Adrenal gland (tissue), 12 donors: ENCODE data around the gene PRPF8. TPM values are rescaled to one million over a fixed set of nuclear protein-coding genes. Genes with fewer than 3 reads are reported as not detected.

ENCODE experiments used
- DNase-seq, 7 donors: peaks; one replicate each; pipeline ENCODE4 v3.0.0-alpha.2; 2019 to 2020
- H3K27ac ChIP-seq, 5 donors: fragments of 200-600 bp; sonication (generic) in 4 of 5; 1 replicate in 3 of 5; 2 replicates in 2 of 5; pipeline versions ENCODE4 v1.5.1 to v1.8.0; 2016 to 2020; ENCODE audit warnings: mild to moderate bottlenecking in 1 of 5
- H3K27me3 ChIP-seq: fragments of 200-600 bp; 2 replicates; pipeline ENCODE4 v1.8.0; 2021
- H3K36me3 ChIP-seq, 2 donors: fragments of 200-600 bp; replicated peaks in 1 of 2; 1 replicate in 1 of 2; 2 replicates in 1 of 2; pipeline versions ENCODE4 v1.5.1 to v1.8.0; 2018 to 2022
- H3K4me1 ChIP-seq, 2 donors: fragments of 200-600 bp; replicated peaks in 1 of 2; 1 replicate in 1 of 2; 2 replicates in 1 of 2; pipeline versions ENCODE4 v1.5.1 to v1.8.0; 2018 to 2021
- H3K4me3 ChIP-seq, 4 donors: fragments of 200-600 bp; sonication (generic) in 3 of 4; one replicate each; pipeline ENCODE4 v1.5.1; 2016 to 2018
- H3K9me3 ChIP-seq, 3 donors: fragments of 200-600 bp; sonication (generic) in 1 of 3; replicated peaks in 1 of 3; 1 replicate in 2 of 3; 2 replicates in 1 of 3; pipeline versions ENCODE4 v1.5.1 to v1.8.0; 2016 to 2021
- POLR2A ChIP-seq, 2 donors: fragments of 450-650 bp; IDR thresholded peaks; one replicate each; pipeline ENCODE4 v1.6.1; 2017; ENCODE audit warnings: antibody characterized with exemption in 2 of 2, mild to moderate bottlenecking in 2 of 2, moderate library complexity in 1 of 2
- WGBS, 4 donors: extraction: QIAGEN DNeasy Blood & Tissue Kit in 2 of 4; methylation state at CpG; one replicate each; pipeline versions ENCODE4 v1.1.5 to v1.1.7; 2013 to 2017; 5-methylcytosine and 5-hydroxymethylcytosine counted together
- intact Hi-C, 2 donors: fragments of 100-400 bp; cut with DNase I; formaldehyde crosslinking; loops; one replicate each; pipeline versions ENCODE4 v1.14.1 to v1.15.0; 2022 to 2023
- polyA plus RNA-seq, 3 donors: library from polyadenylated mRNA; stranded (reverse); fragments of 200-250 nt in 2 of 3; fragments of 350-450 nt in 1 of 3; fragmentation: Illumina TruSeq in 1 of 3; extraction: RNeasy Lipid Tissue Mini Kit (QIAGEN cat#74804) in 1 of 3; gene quantifications; one replicate each; pipeline ENCODE4 v1.2.3, GENCODE V29; 2013 to 2014
- total RNA-seq, 9 donors: library from RNA; depleted of rRNA in 4 of 9; stranded (reverse); fragments of >200 nt in 4 of 9; fragments of 120-200 nt in 1 of 9; fragmentation: NEBNext Ultra II Directional in 1 of 9; extraction: Animal tissue kit (Norgen Biotek cat#: 25700) in 1 of 9; gene quantifications; one replicate each; pipeline versions ENCODE4 v1.1.0 to v1.2.4, GENCODE V29; 2013 to 2023
- TF ChIP-seq, protein P1 (sequence below), 6 experiments: fragments of 450-650 bp in 4 of 6; fragments of 200-600 bp in 2 of 6; sonication (generic) in 1 of 6; IDR thresholded peaks; 1 replicate in 5 of 6; 2 replicates in 1 of 6; pipeline versions ENCODE4 v1.5.1 to v1.8.0; 2016 to 2021; ENCODE audit warnings: antibody characterized with exemption in 6 of 6, mild to moderate bottlenecking in 2 of 6, moderate library complexity in 1 of 6
- donor health status: healthy with polysubstance abuse.
- donor health status: Bipolar disorder and iron deficiency.
- donor health status: DM: yes; HTN: yes; CAD: no.
- donor health status: DM: no; HTN: no; CAD: no.
- donor health status: DM: no; HTN: no; CAD: no.
- donor health status: DM: yes; HTN: yes; CAD: no.

PRPF8 gene
- total and polyA plus RNA-seq, 12 donors, result 107 to 748 (median 212) TPM

- WGBS, 4 donors, result 48 to 64% (median 59%) methylated on average over 2 to 3 of the region's 3 CpGs
- Histone ChIP-seq H3K27me3 (no peaks in the 10 kb centered on the region), H3K36me3 (no peaks in the 10 kb centered on the region), H3K27ac (peak overlapping the region in 2 of 5 donors; percentile 95 to 96), H3K9me3 (no peaks in the 10 kb centered on the region), H3K4me1 (peaks cover 10 to 38% of the 10 kb centered on the region in 2 donors), H3K4me3 (no peak overlapping the region)
- intact Hi-C loops, result loop anchor here in 1 of 2 donors (5.0 kb wide), 1 partner anchor 49 kb away; no protein-coding TSS in a partner anchor
- peak in 1 of 7 donors; percentile 23 for DNase-seq
- no peak for TF ChIP-seq POLR2A (IDR thresholded peaks at IDR 0.05)
- TF ChIP-seq, protein P1, sequence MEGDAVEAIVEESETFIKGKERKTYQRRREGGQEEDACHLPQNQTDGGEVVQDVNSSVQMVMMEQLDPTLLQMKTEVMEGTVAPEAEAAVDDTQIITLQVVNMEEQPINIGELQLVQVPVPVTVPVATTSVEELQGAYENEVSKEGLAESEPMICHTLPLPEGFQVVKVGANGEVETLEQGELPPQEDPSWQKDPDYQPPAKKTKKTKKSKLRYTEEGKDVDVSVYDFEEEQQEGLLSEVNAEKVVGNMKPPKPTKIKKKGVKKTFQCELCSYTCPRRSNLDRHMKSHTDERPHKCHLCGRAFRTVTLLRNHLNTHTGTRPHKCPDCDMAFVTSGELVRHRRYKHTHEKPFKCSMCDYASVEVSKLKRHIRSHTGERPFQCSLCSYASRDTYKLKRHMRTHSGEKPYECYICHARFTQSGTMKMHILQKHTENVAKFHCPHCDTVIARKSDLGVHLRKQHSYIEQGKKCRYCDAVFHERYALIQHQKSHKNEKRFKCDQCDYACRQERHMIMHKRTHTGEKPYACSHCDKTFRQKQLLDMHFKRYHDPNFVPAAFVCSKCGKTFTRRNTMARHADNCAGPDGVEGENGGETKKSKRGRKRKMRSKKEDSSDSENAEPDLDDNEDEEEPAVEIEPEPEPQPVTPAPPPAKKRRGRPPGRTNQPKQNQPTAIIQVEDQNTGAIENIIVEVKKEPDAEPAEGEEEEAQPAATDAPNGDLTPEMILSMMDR (IDR thresholded peaks at IDR 0.05), result no peak
These were observed 58.3 kb downstream of the PRPF8 start for GRCh38 chr17:1626333-1626732.

DNA sequence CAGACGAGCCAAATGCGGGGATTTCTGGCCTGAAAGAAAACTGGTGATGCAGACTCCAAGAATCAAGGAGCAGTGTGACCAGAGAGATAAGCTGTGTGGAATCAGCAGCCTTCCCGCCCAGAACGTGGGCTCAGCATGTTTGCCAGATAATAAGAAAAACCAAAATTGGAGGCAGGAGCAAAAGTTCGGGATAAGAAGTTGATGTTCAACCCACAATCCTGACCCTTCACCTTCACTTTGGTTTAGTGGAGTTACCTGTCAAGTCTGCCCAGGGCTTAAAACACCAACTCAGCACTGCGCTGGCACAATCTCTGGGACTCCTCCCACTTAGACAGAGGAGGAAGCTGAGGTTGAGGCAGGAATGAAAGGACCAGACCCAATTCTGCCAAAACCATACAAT lies 59.1 kb downstream of the PRPF8 start:
- intact Hi-C loops, result loop anchor here in 1 of 2 donors (5.0 kb wide), 1 partner anchor 48 kb away; no protein-coding TSS in a partner anchor
- no peak overlapping the region for H3K4me3 ChIP-seq
- H3K36me3 ChIP-seq, result no peaks in the 10 kb centered on the region
- no peaks in the 10 kb centered on the region for H3K27me3 ChIP-seq
- no peak for TF ChIP-seq POLR2A (IDR thresholded peaks at IDR 0.05)
- TF ChIP-seq, protein P1 (IDR thresholded peaks at IDR 0.05), result no peak
- WGBS, 4 donors, result 72 to 81% (median 77%) methylated on average over 6 of the region's 6 CpGs
- H3K27ac ChIP-seq, result peak overlapping the region in 2 of 5 donors; percentile 45 to 95
- peaks cover 10 to 38% of the 10 kb centered on the region in 2 donors for H3K4me1 ChIP-seq
- peak in 1 of 7 donors; percentile 15 for DNase-seq
- no peaks in the 10 kb centered on the region for H3K9me3 ChIP-seq

DNA sequence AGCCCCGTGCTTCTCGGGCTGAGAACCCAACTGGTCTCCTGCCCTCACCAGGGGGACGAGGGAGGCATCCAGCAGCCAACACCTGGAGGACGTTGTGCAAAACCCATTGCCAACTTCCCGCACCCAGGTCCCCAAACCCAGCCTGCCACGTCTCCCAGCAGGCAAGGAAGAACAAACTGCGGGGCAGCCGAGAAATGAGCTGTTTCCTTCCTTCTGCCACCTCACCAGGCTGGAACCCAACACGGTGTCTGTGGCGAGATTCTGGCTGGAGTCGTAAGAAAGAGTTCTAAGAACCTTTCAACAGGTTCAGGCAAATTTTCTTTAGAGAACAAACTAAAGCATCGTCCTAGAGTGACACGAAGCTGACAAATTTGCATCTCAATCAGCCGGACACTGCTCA lies 59.6 kb downstream of the PRPF8 start:
- Histone ChIP-seq H3K4me1 (peaks cover 10 to 33% of the 10 kb centered on the region in 2 donors), H3K9me3 (no peaks in the 10 kb centered on the region), H3K27ac (peak overlapping the region in 1 of 5 donors; percentile 45), H3K27me3 (no peaks in the 10 kb centered on the region), H3K4me3 (no peak overlapping the region), H3K36me3 (no peaks in the 10 kb centered on the region)
- TF ChIP-seq, protein P1 (IDR thresholded peaks at IDR 0.05), result no peak
- no peak for TF ChIP-seq POLR2A (IDR thresholded peaks at IDR 0.05)
- DNase-seq, result no peak
- intact Hi-C loops, result loop anchor here in 1 of 2 donors (5.0 kb wide), 1 partner anchor 48 kb away; no protein-coding TSS in a partner anchor
- 78 to 88% (median 83%) methylated on average over 13 to 14 of the region's 14 CpGs for WGBS, 4 donors

- Histone ChIP-seq H3K36me3 (no peaks in the 10 kb centered on the region), H3K4me3 (no peak overlapping the region), H3K27ac (no peak overlapping the region), H3K9me3 (no peaks in the 10 kb centered on the region), H3K27me3 (no peaks in the 10 kb centered on the region), H3K4me1 (peaks cover 10 to 29% of the 10 kb centered on the region in 2 donors)
- 85 to 88% (median 86%) methylated on average over 11 to 12 of the region's 12 CpGs for WGBS, 4 donors
- no peak for TF ChIP-seq POLR2A (IDR thresholded peaks at IDR 0.05)
- TF ChIP-seq, protein P1 (IDR thresholded peaks at IDR 0.05), result no peak
- no peak for DNase-seq
- intact Hi-C loops, result loop anchor here in 1 of 2 donors (5.0 kb wide), 1 partner anchor 47 kb away; no protein-coding TSS in a partner anchor
These were observed 60.0 kb downstream of the PRPF8 start for GRCh38 chr17:1624650-1625049.
